ENCODE measurements around the gene KCNJ10.

DNA sequence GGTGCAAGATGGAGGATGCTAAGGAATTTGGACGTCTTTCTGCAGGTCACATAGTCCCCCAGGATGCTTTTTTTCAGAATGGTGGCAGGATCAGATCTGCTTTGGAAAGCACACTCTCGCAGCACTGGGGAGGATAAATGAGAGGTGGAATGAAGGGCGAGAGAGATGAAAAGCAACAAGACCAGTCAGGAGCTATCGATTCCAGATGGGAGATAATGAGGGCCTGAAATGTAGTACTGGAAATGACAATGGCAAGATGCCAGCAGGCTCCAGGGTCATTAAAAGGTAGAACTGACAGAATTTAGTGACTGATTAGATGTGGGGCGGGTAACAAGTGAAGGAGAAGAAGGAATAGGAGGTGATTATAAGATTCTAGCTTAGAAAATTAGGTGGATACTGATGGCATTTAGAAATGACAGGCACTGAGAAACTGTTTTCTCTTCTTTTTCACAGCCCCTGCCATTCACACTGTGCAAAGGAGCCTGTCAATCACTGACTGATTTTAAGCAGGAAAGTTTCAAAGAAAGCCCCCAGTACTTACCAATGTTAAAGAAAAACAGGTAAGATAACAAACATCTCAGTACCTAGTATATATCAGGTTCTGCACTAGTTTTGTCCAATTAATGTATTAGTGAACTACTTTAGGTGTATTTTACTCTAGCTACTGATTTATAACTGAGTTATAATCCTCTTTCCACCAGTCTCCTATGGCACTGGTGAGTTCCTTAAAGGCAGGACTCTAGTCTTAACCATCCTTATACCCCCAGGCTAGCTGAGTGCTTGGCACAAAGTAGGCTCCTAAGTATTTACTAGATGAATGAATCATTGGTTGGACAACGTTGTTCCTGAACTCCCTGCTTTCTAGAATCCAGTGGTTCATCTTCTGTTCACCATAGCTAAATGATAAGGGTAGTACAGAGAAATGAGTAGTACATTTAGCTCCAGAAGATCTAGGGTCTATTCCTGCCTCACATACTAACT is 47.3 kb downstream of the KCNJ10 start:
- TF ChIP-seq SIN3A (IDR thresholded peaks at IDR 0.05; ENCODE audit: borderline replicate concordance, insufficient read depth, low read depth, low read length) (no peak), POLR2AphosphoS5 (IDR thresholded peaks at IDR 0.05; ENCODE audit: low read depth, low read length) (no peak)
- TF ChIP-seq, protein P1, sequence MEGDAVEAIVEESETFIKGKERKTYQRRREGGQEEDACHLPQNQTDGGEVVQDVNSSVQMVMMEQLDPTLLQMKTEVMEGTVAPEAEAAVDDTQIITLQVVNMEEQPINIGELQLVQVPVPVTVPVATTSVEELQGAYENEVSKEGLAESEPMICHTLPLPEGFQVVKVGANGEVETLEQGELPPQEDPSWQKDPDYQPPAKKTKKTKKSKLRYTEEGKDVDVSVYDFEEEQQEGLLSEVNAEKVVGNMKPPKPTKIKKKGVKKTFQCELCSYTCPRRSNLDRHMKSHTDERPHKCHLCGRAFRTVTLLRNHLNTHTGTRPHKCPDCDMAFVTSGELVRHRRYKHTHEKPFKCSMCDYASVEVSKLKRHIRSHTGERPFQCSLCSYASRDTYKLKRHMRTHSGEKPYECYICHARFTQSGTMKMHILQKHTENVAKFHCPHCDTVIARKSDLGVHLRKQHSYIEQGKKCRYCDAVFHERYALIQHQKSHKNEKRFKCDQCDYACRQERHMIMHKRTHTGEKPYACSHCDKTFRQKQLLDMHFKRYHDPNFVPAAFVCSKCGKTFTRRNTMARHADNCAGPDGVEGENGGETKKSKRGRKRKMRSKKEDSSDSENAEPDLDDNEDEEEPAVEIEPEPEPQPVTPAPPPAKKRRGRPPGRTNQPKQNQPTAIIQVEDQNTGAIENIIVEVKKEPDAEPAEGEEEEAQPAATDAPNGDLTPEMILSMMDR (IDR thresholded peaks at IDR 0.05): no peak
